ENCODE data around the gene DCLK2.

DCLK2 gene

DNA sequence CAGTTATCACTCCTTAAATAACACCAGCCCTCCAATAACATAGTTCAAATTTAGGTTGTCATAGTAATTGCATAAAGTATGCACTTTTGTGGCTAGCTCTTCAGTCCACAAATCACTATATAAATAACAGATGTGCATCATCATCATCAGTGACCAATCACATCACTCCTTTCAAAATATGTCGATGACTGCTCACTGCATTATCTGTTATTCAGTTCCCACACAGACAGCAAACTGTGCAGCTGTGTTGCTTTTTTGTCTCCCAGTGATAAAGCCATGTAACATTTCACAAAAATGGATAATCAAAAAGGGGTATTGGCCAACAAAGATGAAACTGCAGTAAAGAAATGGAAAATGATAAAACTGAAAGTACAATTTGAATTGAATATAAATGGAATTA, 205.4 kb downstream of the DCLK2 start:
- ChIA-PET CTCF (interaction anchor here (1.0 kb wide), 2 partner anchors 15 to 20 kb away, joined by 3 to 4 read pairs; no protein-coding TSS in a partner anchor), POLR2A (no interaction called here)
- no peak for TF ChIP-seq FOXA1 (IDR thresholded peaks at IDR 0.05)
- TF ChIP-seq LEF1 (IDR thresholded peaks at IDR 0.05; ENCODE audit: borderline replicate concordance), result no peak
- TF ChIP-seq ELF4 (IDR thresholded peaks at IDR 0.05), result no peak
- TF ChIP-seq NFRKB (IDR thresholded peaks at IDR 0.05), result no peak
- no peak for TF ChIP-seq FOXK2 (IDR thresholded peaks at IDR 0.05)
- TF ChIP-seq, protein P1, sequence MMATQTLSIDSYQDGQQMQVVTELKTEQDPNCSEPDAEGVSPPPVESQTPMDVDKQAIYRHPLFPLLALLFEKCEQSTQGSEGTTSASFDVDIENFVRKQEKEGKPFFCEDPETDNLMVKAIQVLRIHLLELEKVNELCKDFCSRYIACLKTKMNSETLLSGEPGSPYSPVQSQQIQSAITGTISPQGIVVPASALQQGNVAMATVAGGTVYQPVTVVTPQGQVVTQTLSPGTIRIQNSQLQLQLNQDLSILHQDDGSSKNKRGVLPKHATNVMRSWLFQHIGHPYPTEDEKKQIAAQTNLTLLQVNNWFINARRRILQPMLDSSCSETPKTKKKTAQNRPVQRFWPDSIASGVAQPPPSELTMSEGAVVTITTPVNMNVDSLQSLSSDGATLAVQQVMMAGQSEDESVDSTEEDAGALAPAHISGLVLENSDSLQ (IDR thresholded peaks at IDR 0.05), result no peak
- TF ChIP-seq SP1 (IDR thresholded peaks at IDR 0.05), result no peak
- DNase-seq (ENCODE audit: extremely low spot score), result no peak

DNA sequence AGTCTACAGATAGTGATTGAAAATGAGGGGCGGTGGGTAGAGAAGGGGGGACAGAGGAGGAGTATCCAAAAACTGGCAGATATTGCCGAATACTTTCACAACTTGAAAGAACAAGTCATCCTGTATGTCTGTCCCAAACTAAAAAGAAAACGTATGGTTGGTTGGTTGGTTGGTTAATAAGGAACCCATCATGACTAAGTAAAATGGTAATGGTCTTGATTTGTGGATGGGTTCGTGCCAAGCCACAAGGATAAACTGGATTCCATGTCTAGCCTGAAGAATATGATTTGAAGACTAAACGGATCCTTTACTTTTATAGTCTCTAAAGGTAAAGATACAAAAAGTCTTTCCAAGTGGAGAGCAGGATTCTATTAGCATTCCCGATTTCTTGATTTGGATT, 208.4 kb downstream of the DCLK2 start:
- CTCF ChIA-PET, result no interaction called here

DNA sequence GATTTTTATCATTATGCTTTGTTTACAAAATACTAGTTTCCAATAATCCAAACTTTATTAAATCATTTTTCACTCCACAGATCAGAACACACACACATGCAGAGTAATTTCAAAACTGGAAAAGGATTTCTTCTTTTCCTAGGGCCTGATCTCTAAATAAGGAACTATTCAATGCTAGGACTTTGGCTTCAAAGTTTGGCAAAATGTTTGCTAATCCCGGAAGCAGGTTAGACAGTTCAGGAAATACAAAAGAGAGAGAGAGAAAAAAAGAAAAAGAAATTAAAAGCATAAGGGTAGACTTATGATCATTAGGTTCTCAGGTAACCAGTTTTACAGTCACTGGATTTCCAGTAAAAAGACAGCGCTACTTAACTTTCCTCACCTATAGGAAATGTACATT, 211.0 kb downstream of the DCLK2 start:
- POLR2A ChIA-PET, result no interaction called here
- no peak for DNase-seq (ENCODE audit: extremely low spot score)
- TF ChIP-seq BHLHE40 (IDR thresholded peaks at IDR 0.05; ENCODE audit: borderline replicate concordance) (no peak), FOXA1 (IDR thresholded peaks at IDR 0.05) (no peak)
- CTCF ChIA-PET, result no interaction called here

More for the DNA sequence above, 208.4 kb downstream of the DCLK2 start:
- POLR2A ChIA-PET, result no interaction called here
- no peak for DNase-seq (ENCODE audit: extremely low spot score)
- TF ChIP-seq L3MBTL2 (conservative IDR thresholded peaks at IDR 0.05), result no peak
- TF ChIP-seq FOXA1 (IDR thresholded peaks at IDR 0.05), result no peak
- no peak for TF ChIP-seq BHLHE40 (IDR thresholded peaks at IDR 0.05; ENCODE audit: borderline replicate concordance)
- TF ChIP-seq ZNF384 (IDR thresholded peaks at IDR 0.05), result no peak
- TF ChIP-seq CTBP1 (IDR thresholded peaks at IDR 0.05; ENCODE audit: borderline replicate concordance), result no peak
- TF ChIP-seq FOXK2 (IDR thresholded peaks at IDR 0.05), result no peak

DNA sequence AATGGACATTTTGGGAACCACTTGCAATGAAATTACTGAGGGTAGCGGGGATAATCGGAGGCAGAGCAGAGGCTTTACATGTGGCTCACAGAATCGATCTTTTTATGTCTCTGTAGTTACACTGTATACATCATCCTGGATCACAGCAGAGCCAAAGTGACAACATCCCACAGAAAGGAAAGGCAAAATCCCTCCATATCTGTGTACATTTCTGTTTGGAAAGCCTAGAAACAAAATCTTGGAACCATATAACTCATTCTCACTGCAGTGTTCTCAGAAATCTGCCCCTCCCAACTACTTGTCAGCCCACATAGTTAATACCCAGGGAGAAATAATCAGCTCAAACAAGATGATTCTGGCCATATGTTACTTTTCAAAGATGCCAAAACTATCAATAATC, 211.6 kb downstream of the DCLK2 start:
- CTCF ChIA-PET, result no interaction called here
- POLR2A ChIA-PET, result no interaction called here
- TF ChIP-seq SP1 (IDR thresholded peaks at IDR 0.05), result no peak
- no peak for TF ChIP-seq NFRKB (IDR thresholded peaks at IDR 0.05)
- TF ChIP-seq, protein P1 (IDR thresholded peaks at IDR 0.05), result no peak
- TF ChIP-seq L3MBTL2 (conservative IDR thresholded peaks at IDR 0.05), result no peak
- TF ChIP-seq CTBP1 (IDR thresholded peaks at IDR 0.05; ENCODE audit: borderline replicate concordance), result no peak
- TF ChIP-seq BHLHE40 (IDR thresholded peaks at IDR 0.05; ENCODE audit: borderline replicate concordance), result no peak
- DNase-seq (ENCODE audit: extremely low spot score), result no peak

DNA sequence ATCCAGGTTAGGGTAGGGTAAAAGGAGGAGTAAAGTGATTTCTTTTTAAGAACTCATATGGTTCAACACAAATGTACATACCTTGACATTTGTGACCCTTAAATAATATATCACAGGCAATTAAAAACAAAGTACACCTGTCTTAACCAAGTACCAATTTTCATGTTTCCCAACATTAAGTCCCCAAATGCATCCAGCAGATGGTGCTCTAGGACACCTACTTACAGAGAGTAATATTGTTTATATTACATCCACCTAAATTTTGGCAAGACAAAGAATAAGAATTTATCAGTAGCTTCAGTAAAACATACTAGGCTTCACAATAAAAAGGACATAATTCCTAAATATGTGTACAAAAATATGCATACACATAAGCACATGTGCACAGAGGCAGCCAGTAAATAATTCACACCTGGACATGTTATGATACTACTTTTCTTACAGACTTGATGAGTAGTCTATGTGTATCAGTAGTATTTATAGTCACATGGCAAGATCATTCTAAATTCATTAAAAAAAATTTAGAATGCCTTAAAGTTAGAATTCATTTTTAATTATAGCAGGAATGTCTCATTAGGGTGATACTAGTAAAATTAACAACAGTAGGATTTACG, 219.7 kb downstream of the DCLK2 start:
- TF ChIP-seq, protein P1 (IDR thresholded peaks at IDR 0.05), result no peak
- TF ChIP-seq L3MBTL2 (conservative IDR thresholded peaks at IDR 0.05) (no peak), ARNT (IDR thresholded peaks at IDR 0.05) (no peak), CTBP1 (IDR thresholded peaks at IDR 0.05; ENCODE audit: borderline replicate concordance) (no peak), ZNF384 (IDR thresholded peaks at IDR 0.05) (no peak), TARDBP (IDR thresholded peaks at IDR 0.05) (no peak), SUZ12 (IDR thresholded peaks at IDR 0.05) (no peak), FOXM1 (IDR thresholded peaks at IDR 0.05; ENCODE audit: borderline replicate concordance) (no peak), FOXK2 (IDR thresholded peaks at IDR 0.05) (no peak), NFRKB (IDR thresholded peaks at IDR 0.05) (no peak), HDGF (IDR thresholded peaks at IDR 0.05; ENCODE audit: borderline replicate concordance) (no peak), LEF1 (IDR thresholded peaks at IDR 0.05; ENCODE audit: borderline replicate concordance) (no peak), FOXA1 (IDR thresholded peaks at IDR 0.05) (no peak), ELF4 (IDR thresholded peaks at IDR 0.05) (no peak), BHLHE40 (IDR thresholded peaks at IDR 0.05; ENCODE audit: borderline replicate concordance) (no peak), SP1 (IDR thresholded peaks at IDR 0.05) (no peak)
- ChIA-PET CTCF (interaction anchor here (0.6 to 1.8 kb wide), 5 partner anchors 15 to 569 kb away, joined by 3 to 5 read pairs (median 4); no protein-coding TSS in a partner anchor), POLR2A (no interaction called here)
- no peak for DNase-seq (ENCODE audit: extremely low spot score)

DNA sequence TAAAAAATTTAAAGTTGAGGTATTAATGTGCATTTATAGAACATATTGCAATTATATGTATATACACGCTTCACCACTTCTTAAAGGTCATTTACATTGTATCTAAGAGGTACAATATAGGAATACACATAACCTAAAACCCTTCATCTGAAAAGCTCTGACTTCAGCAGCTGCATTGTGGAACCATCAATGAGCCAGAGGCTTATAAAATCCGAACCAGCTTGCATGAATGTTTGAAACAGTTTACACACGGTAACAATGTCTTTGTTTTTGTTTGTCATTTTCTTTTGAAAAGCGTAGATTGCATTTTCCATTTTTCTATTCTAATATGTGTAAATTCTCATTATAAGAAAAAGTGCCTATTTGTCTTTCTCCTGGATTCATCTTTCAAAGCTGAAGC, 221.6 kb downstream of the DCLK2 start:
- CTCF ChIA-PET, result interaction anchor here (1.7 kb wide), 1 partner anchor 567 kb away, joined by 7 read pairs; no protein-coding TSS in a partner anchor
- DNase-seq (ENCODE audit: extremely low spot score), result no peak
- TF ChIP-seq HDGF (IDR thresholded peaks at IDR 0.05; ENCODE audit: borderline replicate concordance), result no peak
- TF ChIP-seq CTBP1 (IDR thresholded peaks at IDR 0.05; ENCODE audit: borderline replicate concordance), result no peak
- TF ChIP-seq ARNT (IDR thresholded peaks at IDR 0.05), result no peak
- TF ChIP-seq ZNF384 (IDR thresholded peaks at IDR 0.05), result no peak
- TF ChIP-seq LEF1 (IDR thresholded peaks at IDR 0.05; ENCODE audit: borderline replicate concordance), result no peak
- no peak for TF ChIP-seq TARDBP (IDR thresholded peaks at IDR 0.05)
- POLR2A ChIA-PET, result no interaction called here

DNA sequence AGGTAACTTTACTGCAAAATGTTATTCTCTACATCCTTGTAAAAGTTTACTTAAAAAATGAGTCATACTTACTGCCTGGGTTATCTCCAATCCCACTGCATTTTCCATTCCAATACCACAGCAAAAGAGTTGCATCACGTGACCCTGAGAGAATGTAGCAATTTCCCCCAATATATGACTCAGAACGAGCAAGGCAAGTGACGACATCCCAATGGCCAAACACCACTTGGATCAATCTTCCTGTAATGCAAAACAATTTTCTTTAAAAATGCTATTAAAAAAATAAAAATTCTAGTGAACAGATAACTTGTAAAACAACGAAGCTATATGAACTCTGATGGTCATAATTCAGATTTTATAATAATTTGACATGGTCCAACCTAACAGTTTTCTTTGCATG, 224.3 kb downstream of the DCLK2 start:
- no peak for TF ChIP-seq ZNF384 (IDR thresholded peaks at IDR 0.05)
- TF ChIP-seq BHLHE40 (IDR thresholded peaks at IDR 0.05; ENCODE audit: borderline replicate concordance), result no peak
- TF ChIP-seq ELF4 (IDR thresholded peaks at IDR 0.05), result no peak
- ChIA-PET POLR2A (no interaction called here), CTCF (no interaction called here)
- DNase-seq (ENCODE audit: extremely low spot score), result no peak

Data from HEK293T (cell line).